Karpas-422 (cell line): ENCODE results near the gene TTLL5. TPM values are rescaled to one million over a fixed set of nuclear protein-coding genes. Genes with fewer than 3 reads are reported as not detected.

Experiments used
- DNase-seq: peaks from one replicate; pipeline ENCODE4 v3.0.0-alpha.2; 2015
- H2AFZ ChIP-seq: fragments of 200-600 bp; sonication (generic); 2 replicates; pipeline ENCODE4 v1.6.1; 2014; ENCODE audit warnings: antibody characterized with exemption, low read length, mixed read lengths
- H3K27ac ChIP-seq: fragments of 200-600 bp; sonication (generic); 2 replicates; pipeline ENCODE4 v1.5.1; 2014; ENCODE audit warnings: mild to moderate bottlenecking, low read length, moderate library complexity
- H3K27me3 ChIP-seq: fragments of 200-600 bp; sonication (generic); 2 replicates; pipeline ENCODE4 v1.6.1; 2014; ENCODE audit warnings: low read length, mixed read lengths
- H3K36me3 ChIP-seq: fragments of 200-600 bp; sonication (generic); 2 replicates; pipeline ENCODE4 v1.6.1; 2014; ENCODE audit warnings: low read length, mixed read lengths; ENCODE audit not compliant: insufficient read depth
- H3K4me1 ChIP-seq: fragments of 200-600 bp; sonication (generic); 2 replicates; pipeline ENCODE4 v1.6.1; 2014; ENCODE audit warnings: mild to moderate bottlenecking, low read length, mixed read lengths
- H3K4me2 ChIP-seq: fragments of 200-600 bp; sonication (generic); 2 replicates; pipeline ENCODE4 v1.6.1; 2014; ENCODE audit warnings: low read length, low read depth, mild to moderate bottlenecking; ENCODE audit not compliant: poor library complexity, severe bottlenecking
- H3K4me3 ChIP-seq: fragments of 200-600 bp; sonication (generic); 2 replicates; pipeline ENCODE4 v1.5.1; 2014; ENCODE audit warnings: mild to moderate bottlenecking, antibody characterized with exemption, low read length, mixed read lengths
- H3K79me2 ChIP-seq: fragments of 200-600 bp; sonication (generic); 2 replicates; pipeline ENCODE4 v1.6.1; 2014; ENCODE audit warnings: mild to moderate bottlenecking, low read length, mixed read lengths
- H3K9ac ChIP-seq: fragments of 200-600 bp; sonication (generic); 2 replicates; pipeline ENCODE4 v1.6.0; 2014; ENCODE audit warnings: low read length
- H3K9me2 ChIP-seq: fragments of 200-600 bp; sonication (generic), shearing (Covaris generic); replicated peaks from 2 replicates; pipeline ENCODE4 v1.6.0; 2014; ENCODE audit warnings: mild to moderate bottlenecking, low read length, moderate library complexity; ENCODE audit not compliant: insufficient read depth
- H3K9me3 ChIP-seq: fragments of 300-700, 200-600 bp; sonication (generic); 2 replicates; pipeline ENCODE4 v1.6.1; 2014; ENCODE audit warnings: low read length, mixed read lengths
- H4K20me1 ChIP-seq: fragments of 200-600 bp; sonication (generic); 2 replicates; pipeline ENCODE4 v1.6.1; 2014; ENCODE audit warnings: mild to moderate bottlenecking, antibody characterized with exemption, low read length, low read depth; ENCODE audit not compliant: insufficient read depth
- total RNA-seq: library from RNA; depleted of rRNA; stranded (reverse); fragments of >200 nt; shearing (Covaris generic); gene quantifications from 2 replicates; pipeline ENCODE4 v1.2.3, GENCODE V29; 2014; ENCODE audit warnings: low replicate concordance

TTLL5 gene
- total RNA-seq, 1 experiment from 2014 or later: 53.7 TPM

DNA sequence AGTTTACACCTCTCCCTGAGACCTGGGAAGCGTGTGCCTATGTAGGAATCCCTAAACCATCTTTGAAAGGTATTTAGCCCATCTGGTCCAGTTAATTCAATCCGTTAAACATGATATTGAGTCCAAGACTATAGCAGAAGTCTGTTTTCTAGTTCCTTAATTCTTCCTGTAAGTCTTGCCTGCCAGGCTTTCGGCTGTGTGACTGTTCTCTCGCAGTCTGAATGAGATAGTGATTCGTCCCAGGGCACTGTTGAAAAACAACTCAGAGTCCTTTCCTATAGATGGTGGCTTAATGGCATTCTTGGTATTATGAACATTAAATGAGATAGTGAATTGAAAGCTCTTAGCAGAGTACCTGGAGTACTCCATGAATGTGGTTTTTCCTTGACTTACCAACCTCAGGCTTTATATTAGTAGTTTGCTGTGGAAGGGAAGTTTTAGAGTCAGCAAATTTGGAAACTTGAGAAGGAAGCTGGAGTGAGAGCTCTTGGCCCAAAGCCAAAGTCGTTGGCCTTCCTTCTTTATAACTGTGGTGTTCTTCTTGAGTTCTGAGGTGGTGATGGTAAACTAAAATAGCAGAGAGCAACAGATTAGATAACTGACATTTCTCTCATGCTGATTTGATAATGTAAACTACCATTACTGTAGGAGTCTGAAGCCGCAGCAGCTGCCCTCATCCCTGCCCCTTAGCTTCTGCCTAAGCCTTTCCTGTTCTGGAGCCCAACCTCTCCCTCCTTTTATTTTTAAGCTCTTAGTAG lies 244.3 kb downstream of the TTLL5 start:
- Histone ChIP-seq H3K4me3 (no peak overlapping the region), H3K9me3 (no peaks in the 10 kb centered on the region), H3K4me1 (no peaks in the 10 kb centered on the region), H3K9me2 (no peaks in the 10 kb centered on the region), H3K27ac (no peak overlapping the region), H3K4me2 (no peak overlapping the region), H3K79me2 (no peaks in the 10 kb centered on the region), H3K9ac (no peak overlapping the region), H2AFZ (no peak overlapping the region), H4K20me1 (no peaks in the 10 kb centered on the region), H3K36me3 (no peaks in the 10 kb centered on the region), H3K27me3 (no peaks in the 10 kb centered on the region)
- no peak for DNase-seq

DNA sequence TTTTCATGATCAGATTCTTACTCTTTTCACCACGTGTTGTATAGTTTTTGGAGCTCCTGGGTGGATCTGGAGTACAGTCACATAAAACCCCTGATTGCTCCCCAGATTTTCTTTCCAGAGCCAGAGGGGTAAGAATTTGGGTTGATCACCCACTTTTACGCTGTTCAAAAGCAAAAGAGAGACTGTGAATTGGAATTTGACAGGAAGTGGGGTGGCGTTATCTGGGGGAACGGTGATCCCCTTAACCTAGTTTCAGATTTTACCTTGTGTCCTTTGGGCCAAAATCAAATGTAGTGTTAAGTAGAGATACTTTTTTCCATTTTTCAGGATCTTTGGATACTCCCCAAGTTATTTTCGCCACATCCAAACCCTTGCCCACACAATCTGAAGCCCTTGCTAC lies 245.2 kb downstream of the TTLL5 start:
- H3K36me3 ChIP-seq: no peaks in the 10 kb centered on the region
- no peaks in the 10 kb centered on the region for H4K20me1 ChIP-seq
- H3K79me2 ChIP-seq: no peaks in the 10 kb centered on the region
- no peak for DNase-seq
- H3K27me3 ChIP-seq: no peaks in the 10 kb centered on the region
- no peak overlapping the region for H3K4me2 ChIP-seq
- no peak overlapping the region for H3K9ac ChIP-seq
- H3K27ac ChIP-seq: no peak overlapping the region
- H3K9me2 ChIP-seq: no peaks in the 10 kb centered on the region
- no peak overlapping the region for H3K4me3 ChIP-seq
- H3K4me1 ChIP-seq: no peaks in the 10 kb centered on the region
- no peak overlapping the region for H2AFZ ChIP-seq
- no peaks in the 10 kb centered on the region for H3K9me3 ChIP-seq

DNA sequence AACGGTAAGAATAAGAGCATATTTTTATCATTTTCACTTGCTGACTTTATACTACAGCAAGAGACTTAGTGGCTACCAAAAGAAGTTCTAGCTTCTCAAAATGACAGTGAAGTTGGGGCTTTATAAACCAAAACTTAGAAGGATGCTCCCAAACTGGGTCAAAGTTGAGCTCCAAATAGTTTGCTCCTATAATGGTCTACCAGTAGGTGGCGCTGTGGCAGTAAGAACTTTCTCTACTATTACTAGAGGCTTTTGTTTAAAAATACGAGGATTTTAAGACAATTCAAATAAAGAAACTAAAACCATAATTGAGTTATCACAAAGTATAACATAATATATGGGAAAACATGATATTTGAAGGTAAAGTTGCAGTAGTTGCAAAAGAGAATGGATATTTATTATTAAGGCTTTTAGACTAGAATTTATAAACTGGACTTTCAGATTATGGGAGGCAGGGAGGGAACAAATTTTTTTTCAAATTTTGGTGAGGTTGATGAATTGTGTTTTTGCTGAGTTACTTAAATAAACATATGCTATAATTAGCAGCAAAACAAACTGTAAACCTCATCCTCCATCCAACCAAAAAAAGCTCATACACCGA lies 245.7 kb downstream of the TTLL5 start:
- DNase-seq: peak; percentile 90
- H4K20me1 ChIP-seq: no peaks in the 10 kb centered on the region
- no peak overlapping the region for H3K4me3 ChIP-seq
- H3K36me3 ChIP-seq: no peaks in the 10 kb centered on the region
- no peak overlapping the region for H3K27ac ChIP-seq
- H3K4me1 ChIP-seq: no peaks in the 10 kb centered on the region
- no peak overlapping the region for H2AFZ ChIP-seq
- H3K4me2 ChIP-seq: no peak overlapping the region
- no peaks in the 10 kb centered on the region for H3K9me3 ChIP-seq
- no peak overlapping the region for H3K9ac ChIP-seq
- H3K27me3 ChIP-seq: no peaks in the 10 kb centered on the region
- no peaks in the 10 kb centered on the region for H3K9me2 ChIP-seq
- no peaks in the 10 kb centered on the region for H3K79me2 ChIP-seq

GRCh38 chr14:75907756-75908359 lies 246.8 kb downstream of the TTLL5 start:
- Histone ChIP-seq H3K36me3 (no peaks in the 10 kb centered on the region), H3K9ac (no peak overlapping the region), H2AFZ (no peak overlapping the region), H3K79me2 (no peaks in the 10 kb centered on the region), H3K4me2 (no peak overlapping the region), H3K4me1 (no peaks in the 10 kb centered on the region), H3K4me3 (no peak overlapping the region), H3K27me3 (no peaks in the 10 kb centered on the region), H3K9me3 (no peaks in the 10 kb centered on the region), H3K27ac (no peak overlapping the region), H4K20me1 (no peaks in the 10 kb centered on the region), H3K9me2 (no peaks in the 10 kb centered on the region)
- no peak for DNase-seq

DNA sequence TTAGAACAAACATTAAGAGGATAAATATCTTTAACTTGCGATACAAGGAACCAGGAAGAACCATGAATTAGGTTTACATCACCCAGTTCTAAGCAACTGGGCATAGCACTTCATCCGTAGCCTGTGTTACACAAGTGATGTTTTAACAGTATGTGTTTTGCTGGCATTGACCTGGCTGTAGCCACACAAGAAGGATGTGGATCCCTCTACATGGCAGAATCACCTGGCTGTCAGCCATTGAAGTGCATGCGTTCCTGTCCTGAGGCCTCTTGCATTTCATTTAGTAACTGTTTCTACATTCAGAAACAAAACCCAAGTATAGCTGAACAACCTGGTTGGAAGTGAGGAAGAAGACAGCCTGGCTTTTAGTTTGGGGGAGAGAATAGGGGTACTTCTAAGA lies 248.6 kb downstream of the TTLL5 start:
- DNase-seq: no peak
- H4K20me1 ChIP-seq: no peaks in the 10 kb centered on the region
- H3K4me3 ChIP-seq: no peak overlapping the region
- no peaks in the 10 kb centered on the region for H3K36me3 ChIP-seq
- H3K27me3 ChIP-seq: no peaks in the 10 kb centered on the region
- no peak overlapping the region for H2AFZ ChIP-seq
- H3K79me2 ChIP-seq: no peaks in the 10 kb centered on the region
- H3K9me3 ChIP-seq: no peaks in the 10 kb centered on the region
- H3K9me2 ChIP-seq: no peaks in the 10 kb centered on the region
- no peaks in the 10 kb centered on the region for H3K4me1 ChIP-seq
- H3K9ac ChIP-seq: no peak overlapping the region
- H3K27ac ChIP-seq: no peak overlapping the region
- no peak overlapping the region for H3K4me2 ChIP-seq

- no peak overlapping the region for H3K9ac ChIP-seq
- no peaks in the 10 kb centered on the region for H4K20me1 ChIP-seq
Measured at GRCh38 chr14:75910048-75910447, 249.0 kb downstream of the TTLL5 start.

DNA sequence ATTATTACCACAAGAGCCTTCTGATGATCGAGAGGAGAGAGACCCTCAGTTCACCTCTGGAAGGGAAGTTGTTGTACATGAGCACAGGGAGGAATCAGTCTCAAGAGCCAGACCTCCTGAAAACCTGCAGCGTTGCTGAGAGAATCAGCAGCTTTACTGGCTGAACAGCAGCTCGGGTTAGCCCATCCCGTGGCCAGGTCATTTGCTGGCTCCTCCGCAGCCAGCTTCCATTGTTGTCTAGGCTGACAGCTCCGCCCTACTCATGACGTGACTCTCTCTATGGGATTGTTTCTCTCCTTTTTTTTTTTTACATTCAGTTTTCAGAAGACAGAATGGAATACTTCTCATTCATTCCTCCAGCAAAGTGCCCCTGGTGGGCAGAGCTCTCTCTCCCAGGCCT lies 250.8 kb downstream of the TTLL5 start:
- DNase-seq: no peak
- Histone ChIP-seq H4K20me1 (no peaks in the 10 kb centered on the region), H3K9ac (no peak overlapping the region), H3K9me2 (no peaks in the 10 kb centered on the region), H3K27ac (no peak overlapping the region), H3K4me3 (no peak overlapping the region), H3K36me3 (no peaks in the 10 kb centered on the region), H3K27me3 (no peaks in the 10 kb centered on the region), H3K4me2 (no peak overlapping the region), H2AFZ (no peak overlapping the region), H3K9me3 (no peaks in the 10 kb centered on the region), H3K4me1 (peaks cover 8% of the 10 kb centered on the region), H3K79me2 (no peaks in the 10 kb centered on the region)

More at GRCh38 chr14:75910048-75910447, 249.0 kb downstream of the TTLL5 start:
- Histone ChIP-seq H3K4me3 (no peak overlapping the region), H3K36me3 (no peaks in the 10 kb centered on the region), H3K4me2 (no peak overlapping the region), H3K4me1 (peaks cover 2% of the 10 kb centered on the region), H3K27ac (no peak overlapping the region), H3K9me2 (no peaks in the 10 kb centered on the region), H2AFZ (no peak overlapping the region), H3K27me3 (no peaks in the 10 kb centered on the region), H3K79me2 (no peaks in the 10 kb centered on the region), H3K9me3 (no peaks in the 10 kb centered on the region)
- DNase-seq: no peak

DNA sequence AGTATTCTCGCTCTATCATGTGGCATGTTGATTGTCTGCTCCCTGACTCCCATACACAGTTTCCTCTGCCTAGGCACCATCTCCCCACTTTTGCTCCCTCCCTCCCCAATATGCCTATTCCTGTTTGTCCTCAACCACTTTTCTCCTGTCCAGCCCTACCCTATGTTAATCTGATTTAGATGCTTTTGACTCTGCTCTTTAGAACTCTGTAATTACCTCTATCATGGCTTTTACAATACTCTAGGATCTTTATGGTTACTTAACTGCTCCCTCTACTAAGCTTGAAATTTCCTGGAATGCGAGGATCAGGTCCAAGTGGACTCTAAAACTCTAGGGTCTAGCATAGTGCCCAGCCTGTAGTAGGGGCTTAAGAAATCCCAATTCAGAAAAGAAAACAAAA lies 252.1 kb downstream of the TTLL5 start:
- H3K9me3 ChIP-seq: no peaks in the 10 kb centered on the region
- no peaks in the 10 kb centered on the region for H3K27me3 ChIP-seq
- H3K79me2 ChIP-seq: no peaks in the 10 kb centered on the region
- no peak overlapping the region for H3K4me2 ChIP-seq
- H3K36me3 ChIP-seq: no peaks in the 10 kb centered on the region
- no peaks in the 10 kb centered on the region for H4K20me1 ChIP-seq
- no peak for DNase-seq
- H3K27ac ChIP-seq: no peak overlapping the region
- H3K9ac ChIP-seq: no peak overlapping the region
- no peaks in the 10 kb centered on the region for H3K9me2 ChIP-seq
- H3K4me3 ChIP-seq: no peak overlapping the region
- H2AFZ ChIP-seq: no peak overlapping the region
- peaks cover 8% of the 10 kb centered on the region for H3K4me1 ChIP-seq
